Right cardiac atrium (tissue), 5 donors: ENCODE measurements around the gene MED9. TPM values are rescaled to one million over a fixed set of nuclear protein-coding genes. Genes with fewer than 3 reads are reported as not detected.

Source experiments
- ATAC-seq, 2 donors: fragments of 200-7000 bp; cut with Tn5 transposase; one replicate each; pipeline versions ENCODE4 v1.8.0 to v1.9.1; 2020; ENCODE audit warnings: moderate library complexity in 2 of 2, mild to moderate bottlenecking in 1 of 2
- DNase-seq, 3 donors: peaks; one replicate each; pipeline ENCODE4 v3.0.0-alpha.2; 2020
- H3K27ac ChIP-seq: one replicate; pipeline ENCODE4 v1.5.1; 2013; ENCODE audit warnings: mild to moderate bottlenecking, low read length, control low read depth, moderate library complexity
- H3K27me3 ChIP-seq: one replicate; pipeline ENCODE4 v1.6.1; 2013; ENCODE audit not compliant: control insufficient read depth, insufficient read depth
- H3K4me1 ChIP-seq: one replicate; pipeline ENCODE4 v1.6.1; 2013; ENCODE audit warnings: low read length; ENCODE audit not compliant: control insufficient read depth, insufficient read depth
- H3K4me3 ChIP-seq: one replicate; pipeline ENCODE4 v1.5.1; 2013; ENCODE audit warnings: low read length, control low read depth
- H3K9me3 ChIP-seq: one replicate; pipeline ENCODE4 v1.6.1; 2013; ENCODE audit warnings: low read length; ENCODE audit not compliant: control insufficient read depth
- WGBS: extraction: QIAGEN DNeasy Blood & Tissue Kit; methylation state at CpG from one replicate; pipeline ENCODE4 v1.1.7; 2013; 5-methylcytosine and 5-hydroxymethylcytosine counted together
- intact Hi-C, 4 donors: fragments of 100-400 bp; cut with DNase I; formaldehyde crosslinking; loops; one replicate each; pipeline versions ENCODE4 v1.11.0 to v1.14.0; 2022 to 2023
- polyA plus RNA-seq: library from polyadenylated mRNA; stranded (reverse); fragments of 200-250 nt; gene quantifications from one replicate; pipeline ENCODE4 v1.2.3, GENCODE V29; 2013
- total RNA-seq, 4 donors: library from RNA; stranded (reverse); fragmentation: NEBNext Ultra II Directional; extraction: Animal tissue kit (Norgen Biotek cat#: 25700); gene quantifications; one replicate each; pipeline ENCODE4 v1.2.1, GENCODE V29; 2021
- donor health status: healthy with polysubstance abuse.
- donor health status: DM: no; HTN: yes; CAD: no.
- donor health status: DM: no; HTN: no; CAD: no.
- donor health status: DM: no; HTN: yes; CAD: no; lungs with severe emphysema.
- donor health status: DM: yes; HTN: yes; CAD: no.

The MED9 gene
- total and polyA plus RNA-seq, 5 donors, result 30.7 to 38.5 (median 33.4) TPM

GRCh38 chr17:17539591-17539990 lies 62.8 kb downstream of the MED9 start:
- DNase-seq, result peak; percentile 9 to 43 (median 28)

GRCh38 chr17:17540278-17540906 lies 63.6 kb downstream of the MED9 start:
- 74% methylated on average over 15 of the region's 15 CpGs for WGBS
- DNase-seq, result peak; percentile 12 to 62 (median 50)
- ATAC-seq, result no peak

More at GRCh38 chr17:17539591-17539990, 62.8 kb downstream of the MED9 start:
- no peak overlapping the region for H3K27ac ChIP-seq
- no peaks in the 10 kb centered on the region for H3K27me3 ChIP-seq
- peaks cover 5% of the 10 kb centered on the region for H3K4me1 ChIP-seq
- H3K9me3 ChIP-seq, result no peaks in the 10 kb centered on the region
- no peak overlapping the region for H3K4me3 ChIP-seq
- WGBS, result 70% methylated on average over 10 of the region's 10 CpGs
- intact Hi-C loops, result no loop called here
- no peak for ATAC-seq

GRCh38 chr17:17540935-17541639 lies 64.3 kb downstream of the MED9 start:
- intact Hi-C loops, result no loop called here
- no peak for ATAC-seq
- peaks cover 5% of the 10 kb centered on the region for H3K4me1 ChIP-seq
- DNase-seq, result peak; percentile 5 to 55 (median 54)
- no peak overlapping the region for H3K27ac ChIP-seq
- H3K4me3 ChIP-seq, result no peak overlapping the region
- no peaks in the 10 kb centered on the region for H3K9me3 ChIP-seq
- 76% methylated on average over 23 of the region's 23 CpGs for WGBS
- H3K27me3 ChIP-seq, result no peaks in the 10 kb centered on the region

More at GRCh38 chr17:17540278-17540906, 63.6 kb downstream of the MED9 start:
- Histone ChIP-seq H3K4me3 (no peak overlapping the region), H3K27ac (no peak overlapping the region), H3K27me3 (no peaks in the 10 kb centered on the region), H3K9me3 (no peaks in the 10 kb centered on the region), H3K4me1 (peaks cover 5% of the 10 kb centered on the region)
- intact Hi-C loops, result no loop called here

GRCh38 chr17:17541640-17542001 lies 64.8 kb downstream of the MED9 start:
- DNase-seq (peak; percentile 7 to 38 (median 27)), ATAC-seq (no peak)
- intact Hi-C loops, result no loop called here
- Histone ChIP-seq H3K27me3 (no peaks in the 10 kb centered on the region), H3K9me3 (no peaks in the 10 kb centered on the region), H3K4me3 (no peak overlapping the region), H3K4me1 (peaks cover 3% of the 10 kb centered on the region), H3K27ac (no peak overlapping the region)
- WGBS, result 72% methylated on average over 5 of the region's 5 CpGs

Other genes starting within 250 kb of the MED9 start
- 10 to 100 TPM; 22.9 to 55.7 (median 30.7) TPM for gene FLCN, start 239.8 kb upstream of the MED9 start, total RNA-seq
- gene FLCN, start 239.8 kb upstream of the MED9 start, polyA plus RNA-seq, result 30.7 TPM
- gene COPS3, start 195.8 kb upstream of the MED9 start, total RNA-seq, result 10 to 100 TPM; 52.2 to 65.7 (median 57.2) TPM
- 52.0 TPM for gene COPS3, start 195.8 kb upstream of the MED9 start, polyA plus RNA-seq
- gene NT5M, start 173.6 kb upstream of the MED9 start, total RNA-seq, result 1 to 10 TPM; 3.4 to 6.1 (median 5.2) TPM
- gene NT5M, start 173.6 kb upstream of the MED9 start, polyA plus RNA-seq, result 6.3 TPM
- gene RASD1, start 19.4 kb downstream of the MED9 start, total RNA-seq, result 10 to 100 TPM; 18.7 to 63.8 (median 39.9) TPM
- gene RASD1, start 19.4 kb downstream of the MED9 start, polyA plus RNA-seq, result 66.2 TPM
- 10 to 100 TPM; 18.4 to 28.5 (median 19.3) TPM for gene PEMT, start 114.7 kb downstream of the MED9 start, total RNA-seq
- gene PEMT, start 114.7 kb downstream of the MED9 start, polyA plus RNA-seq, result 28.0 TPM
- 10 to 100 TPM; 18.2 to 26.8 (median 23.4) TPM for gene RAI1, start 204.5 kb downstream of the MED9 start, total RNA-seq
- gene RAI1, start 204.5 kb downstream of the MED9 start, polyA plus RNA-seq, result 18.8 TPM